Panc1 (cell line): Measurements from ENCODE around the gene RNU1-1. TPM values are rescaled to one million over a fixed set of nuclear protein-coding genes. Genes with fewer than 3 reads are reported as not detected.
"Not testable (repeated sequence)": the region's sequence is repeated elsewhere in the genome, so short reads cannot be mapped to it uniquely, and the experiment has no call there.

Experiments used
- ATAC-seq: fragments of 200-7000 bp; cut with Tn5 transposase; 2 replicates; pipeline ENCODE4 v1.9.1; 2020; ENCODE audit warnings: mild to moderate bottlenecking, moderate library complexity
- BruUV-seq: library from RNA; stranded (reverse); fragments of 400-500 nt; replicated peaks from 2 replicates; lab custom pipeline; 2021; lab: Mats Ljungman, UMichigan
- CTCF ChIA-PET: fragments of 300-600 bp; sonication (Branson Sonifier 250); formaldehyde crosslinking; loops from one replicate; lab custom pipeline; 2022; ENCODE audit warnings: antibody characterized with exemption; lab: Charles Lee
- POLR2A ChIA-PET: fragments of 300-600 bp; sonication (Branson Sonifier 250); formaldehyde crosslinking; loops from one replicate; lab custom pipeline; 2022; ENCODE audit warnings: antibody characterized with exemption; lab: Charles Lee
- DNase-seq: peaks from one replicate; pipeline ENCODE4 v3.0.0-alpha.2; 2010; ENCODE audit warnings: low read depth, low spot score
- H3K27ac ChIP-seq: 2 replicates; pipeline ENCODE4 v1.5.1; 2011; ENCODE audit warnings: mild to moderate bottlenecking, low read length, inconsistent platforms
- H3K27me3 ChIP-seq: fragments of 200-500 bp; sonication (Bioruptor generic); 2 replicates; pipeline ENCODE4 v1.6.0; 2014; ENCODE audit warnings: low read length, inconsistent platforms; ENCODE audit not compliant: control insufficient read depth, insufficient read depth
- H3K36me3 ChIP-seq: fragments of 200-500 bp; sonication (Bioruptor generic); 2 replicates; pipeline ENCODE4 v1.5.1; 2014; ENCODE audit warnings: inconsistent platforms, mild to moderate bottlenecking, low read length, moderate library complexity; ENCODE audit not compliant: control insufficient read depth, insufficient read depth
- H3K4me1 ChIP-seq: 2 replicates; pipeline ENCODE4 v1.5.1; 2011; ENCODE audit warnings: inconsistent platforms, mild to moderate bottlenecking, low read length, moderate library complexity; ENCODE audit not compliant: control insufficient read depth, insufficient read depth
- H3K4me3 ChIP-seq, 2 experiments: 2 replicates each; pipeline ENCODE4 v1.5.1; 2011 to 2012; ENCODE audit warnings: low read depth in 2 of 2, low read length in 2 of 2, mild to moderate bottlenecking in 2 of 2, inconsistent platforms in 1 of 2, moderate library complexity in 1 of 2
- H3K9me3 ChIP-seq: fragments of 200-500 bp; sonication (Bioruptor generic); 2 replicates; pipeline ENCODE4 v1.5.1; 2014; ENCODE audit warnings: low read depth, mild to moderate bottlenecking, inconsistent platforms, low read length, moderate library complexity; ENCODE audit not compliant: control insufficient read depth, insufficient read depth
- in situ Hi-C: cut with HindIII; loops from 2 replicates; pipeline ENCODE4 v1.10.0; 2016; ENCODE audit warnings: low sequenced_read_pairs, low pct_unique_long_range_greater_than_20kb
- intact Hi-C: fragments of 100-400 bp; cut with micrococcal nuclease; formaldehyde crosslinking; loops from one replicate; pipeline ENCODE4 v1.10.0; 2022; ENCODE audit not compliant: unreplicated experiment
- total RNA-seq: library from RNA; stranded (reverse); gene quantifications from one replicate; pipeline ENCODE4 v1.2.1, GENCODE V29; 2021; ENCODE audit not compliant: unreplicated experiment

Gene RNU1-1
- total RNA-seq, 1 experiment from 2014 or later: 1,290 TPM

GRCh38 chr1:16535898-16536297 is 21.8 kb upstream of the RNU1-1 start:
- CTCF ChIA-PET, intact Hi-C loops, ATAC-seq, BruUV-seq, DNase-seq, H3K27ac ChIP-seq, H3K27me3 ChIP-seq, H3K9me3 ChIP-seq, H3K36me3 ChIP-seq, H3K4me3 ChIP-seq, POLR2A ChIA-PET, H3K4me1 ChIP-seq, in situ Hi-C loops: not testable (repeated sequence)

- DNase-seq, in situ Hi-C loops, H3K9me3 ChIP-seq, POLR2A ChIA-PET, H3K4me1 ChIP-seq, H3K27me3 ChIP-seq, H3K27ac ChIP-seq, H3K36me3 ChIP-seq, BruUV-seq, CTCF ChIA-PET, H3K4me3 ChIP-seq, intact Hi-C loops: not testable (repeated sequence)
- peak; percentile 10 for ATAC-seq
Observed at GRCh38 chr1:16535487-16535886, 21.4 kb upstream of the RNU1-1 start.

GRCh38 chr1:16534829-16535456 is 20.9 kb upstream of the RNU1-1 start:
- H3K27ac ChIP-seq, H3K4me1 ChIP-seq, H3K36me3 ChIP-seq, H3K9me3 ChIP-seq, in situ Hi-C loops, CTCF ChIA-PET, intact Hi-C loops, POLR2A ChIA-PET, H3K27me3 ChIP-seq: not testable (repeated sequence)
- ATAC-seq (peak; percentile 98), DNase-seq (peak; percentile 94)
- peak overlapping the region; percentile 34 to 48; a peak in 3 of 4 replicates for H3K4me3 ChIP-seq
- TSS peak; percentile 100 for BruUV-seq

- Histone ChIP-seq H3K27ac (peak overlapping the region; percentile 54; the same call in 1 of the 2 replicates), H3K4me3 (peak overlapping the region; percentile 34 to 48)
- H3K9me3 ChIP-seq, intact Hi-C loops, H3K27me3 ChIP-seq, in situ Hi-C loops, CTCF ChIA-PET, H3K4me1 ChIP-seq, H3K36me3 ChIP-seq, ATAC-seq, POLR2A ChIA-PET, BruUV-seq: not testable (repeated sequence)
- peak; percentile 62 for DNase-seq
Observed at GRCh38 chr1:16534239-16534828, 20.2 kb upstream of the RNU1-1 start.

- ATAC-seq, CTCF ChIA-PET, DNase-seq, H3K36me3 ChIP-seq, intact Hi-C loops, H3K9me3 ChIP-seq, BruUV-seq, H3K27me3 ChIP-seq, in situ Hi-C loops, H3K4me3 ChIP-seq, H3K4me1 ChIP-seq, H3K27ac ChIP-seq, POLR2A ChIA-PET: not testable (repeated sequence)
Observed at GRCh38 chr1:16532235-16532991, 18.3 kb upstream of the RNU1-1 start.

- H3K36me3 ChIP-seq, H3K27ac ChIP-seq, H3K4me1 ChIP-seq, intact Hi-C loops, H3K4me3 ChIP-seq, in situ Hi-C loops, H3K27me3 ChIP-seq, ATAC-seq, POLR2A ChIA-PET, DNase-seq, BruUV-seq, H3K9me3 ChIP-seq, CTCF ChIA-PET: not testable (repeated sequence)
Observed at GRCh38 chr1:16528338-16528737, 14.3 kb upstream of the RNU1-1 start.

GRCh38 chr1:16525769-16526168 is 11.7 kb upstream of the RNU1-1 start:
- H3K4me1 ChIP-seq, H3K36me3 ChIP-seq, H3K9me3 ChIP-seq, CTCF ChIA-PET, BruUV-seq, H3K4me3 ChIP-seq, DNase-seq, H3K27me3 ChIP-seq, H3K27ac ChIP-seq, in situ Hi-C loops, intact Hi-C loops, ATAC-seq, POLR2A ChIA-PET: not testable (repeated sequence)
